ENCODE data around the gene PPM1B. TPM values are rescaled to one million over a fixed set of nuclear protein-coding genes. Genes with fewer than 3 reads are reported as not detected.

PPM1B gene
- total and polyA plus RNA-seq, 2 of the 13 experiments (the other 11 are each of a cell fraction or from before 2014, with no cell fraction given): 24.4 to 25.0 TPM

- Histone ChIP-seq H3K27me3 (ENCODE audit: control insufficient read depth in 1 of 2, insufficient read depth in 2 of 2, low read length in 2 of 2) (no peaks in the 10 kb centered on the region), H3K36me3 (replicated peaks in 1 of 2; ENCODE audit: control insufficient read depth in 1 of 2, insufficient read depth in 2 of 2, low read length in 2 of 2) (no peaks in the 10 kb centered on the region), H3K4me2 (ENCODE audit: low read depth, low read length) (no peak overlapping the region), H3K9me3 (ENCODE audit: low read length) (no peaks in the 10 kb centered on the region), H2AFZ (ENCODE audit: low read length) (no peak overlapping the region), H3K79me2 (ENCODE audit: insufficient read depth, low read length) (no peaks in the 10 kb centered on the region), H3K27ac (ENCODE audit: extremely low read length, insufficient read depth, low read length) (no peak overlapping the region), H3K9ac (ENCODE audit: insufficient read depth, low read depth, low read length) (no peak overlapping the region), H3K4me1 (ENCODE audit: insufficient read depth, low read length) (peaks cover 15% of the 10 kb centered on the region), H3K4me3 (replicated peaks in 1 of 3; ENCODE audit: insufficient read depth in 1 of 3, low read depth in 2 of 3, low read length in 3 of 3) (no peak overlapping the region), H4K20me1 (ENCODE audit: insufficient read depth, low read length) (no peaks in the 10 kb centered on the region)
- ChIA-PET POLR2A (no interaction called here), CTCF (ENCODE audit: low intra/inter-chr PET ratio, low total read pairs) (no interaction called here)
- BruUV-seq (replicated peaks): no TSS peak
- no peak for DNase-seq (ENCODE audit: low spot score)
- no peak for FAIRE-seq
- intact Hi-C loops (cut with micrococcal nuclease; ENCODE audit: unreplicated experiment): no loop called here
- ATAC-seq: no peak
- TF ChIP-seq HOXA5 (CRISPR knock-in tag; IDR thresholded peaks at IDR 0.05): no peak
- no peak for TF ChIP-seq U2AF1 (optimal IDR thresholded peaks at IDR 0.05; ENCODE audit: low read depth, low read length)
- TF ChIP-seq NONO (IDR thresholded peaks at IDR 0.05): no peak
- no peak for TF ChIP-seq NONO (CRISPR knock-in tag; conservative IDR thresholded peaks at IDR 0.05)
- no peak for TF ChIP-seq ATAD3A (CRISPR knock-in tag; IDR thresholded peaks at IDR 0.05)
- no peak for TF ChIP-seq ZNF678 (CRISPR knock-in tag; IDR thresholded peaks at IDR 0.05)
- no peak for TF ChIP-seq NFYC (CRISPR knock-in tag; IDR thresholded peaks at IDR 0.05)
- no peak for TF ChIP-seq ZBTB44 (CRISPR knock-in tag; IDR thresholded peaks at IDR 0.05)
- no peak for TF ChIP-seq ADNP (CRISPR knock-in tag; IDR thresholded peaks at IDR 0.05)
- no peak for TF ChIP-seq JUND (CRISPR knock-in tag; IDR thresholded peaks at IDR 0.05)
- TF ChIP-seq MXD4 (CRISPR knock-in tag; IDR thresholded peaks at IDR 0.05): no peak
- TF ChIP-seq HNRNPH1 (optimal IDR thresholded peaks at IDR 0.05; ENCODE audit: low read depth, low read length): no peak
- no peak for TF ChIP-seq IKZF1 (IDR thresholded peaks at IDR 0.05)
- no peak for TF ChIP-seq SNAPC4 (CRISPR knock-in tag; IDR thresholded peaks at IDR 0.05)
- no peak for TF ChIP-seq ZNF550 (CRISPR knock-in tag; IDR thresholded peaks at IDR 0.05; ENCODE audit: borderline replicate concordance)
- no peak for TF ChIP-seq ZNF205 (CRISPR knock-in tag; IDR thresholded peaks at IDR 0.05)
- no peak for TF ChIP-seq ZNF496 (CRISPR knock-in tag; IDR thresholded peaks at IDR 0.05; ENCODE audit: insufficient replicate concordance)
- no peak for TF ChIP-seq TFDP2 (CRISPR knock-in tag; IDR thresholded peaks at IDR 0.05)
- in situ Hi-C loops (cut with HindIII; ENCODE audit: extremely low pct_ligation_motif_present, low pct_unique_long_range_greater_than_20kb): no loop called here
- WGBS (ENCODE audit: low lambda C conversion rate): 85% methylated on average over 7 of the region's 7 CpGs
Measured at GRCh38 chr2:44271296-44271695, 102.6 kb downstream of the PPM1B start.
